Caki2 (cell line): Measurements from ENCODE around the gene CA9. TPM values are rescaled to one million over a fixed set of nuclear protein-coding genes. Genes with fewer than 3 reads are reported as not detected.
A peak's percentile ranks its signal among the peaks of the same experiment; 100 is the strongest.
"Not testable (repeated sequence)": the region's sequence is repeated elsewhere in the genome, so short reads cannot be mapped to it uniquely, and the experiment has no call there.

Source experiments
- DNase-seq: peaks from one replicate; pipeline ENCODE4 v3.0.0-alpha.2; 2015; ENCODE audit warnings: low read depth
- in situ Hi-C: cut with HindIII; loops from 2 replicates; pipeline ENCODE4 v1.10.0; 2016; ENCODE audit warnings: low sequenced_read_pairs, low pct_unique_long_range_greater_than_20kb, mixed read lengths
- total RNA-seq: library from RNA; depleted of rRNA; stranded (reverse); fragments of >200 nt; shearing (Covaris generic); gene quantifications from 2 replicates; pipeline ENCODE4 v1.2.3, GENCODE V29; 2014; ENCODE audit warnings: low replicate concordance; rRNA removed

CA9 gene
- 0.30 and 11.6 TPM in 2 replicates for total RNA-seq

GRCh38 chr9:35673132-35674024, at the start of gene CA9:
Gene CA9, plus strand, starts transcription at chr9:35673928. Its CDS starts 32 bp downstream, at chr9:35673960.
- DNase-seq, result no peak
- in situ Hi-C loops, result no loop called here

- in situ Hi-C loops, result no loop called here
- no peak for DNase-seq
Measured at GRCh38 chr9:35627575-35627974, 46.2 kb upstream of the CA9 start.

GRCh38 chr9:35628389-35628991, 45.2 kb upstream of the CA9 start:
- in situ Hi-C loops, result no loop called here
- no peak for DNase-seq

GRCh38 chr9:35629597-35629996, 44.1 kb upstream of the CA9 start:
- no peak for DNase-seq
- in situ Hi-C loops, result no loop called here

- in situ Hi-C loops, result no loop called here
- no peak for DNase-seq
Measured at GRCh38 chr9:35635730-35636129, 38.0 kb upstream of the CA9 start.

GRCh38 chr9:35636135-35636876, 37.4 kb upstream of the CA9 start:
- in situ Hi-C loops, result no loop called here
- no peak for DNase-seq

- in situ Hi-C loops, DNase-seq: not testable (repeated sequence)
Measured at GRCh38 chr9:35636877-35637246, 36.9 kb upstream of the CA9 start.

- in situ Hi-C loops, result not testable (repeated sequence)
Measured at GRCh38 chr9:35637427-35637955, 36.2 kb upstream of the CA9 start.

GRCh38 chr9:35638751-35639150, 35.0 kb upstream of the CA9 start:
- in situ Hi-C loops, DNase-seq: not testable (repeated sequence)

More at GRCh38 chr9:35637427-35637955, 36.2 kb upstream of the CA9 start:
- DNase-seq, result not testable (repeated sequence)

GRCh38 chr9:35639225-35639624, 34.5 kb upstream of the CA9 start:
- in situ Hi-C loops, DNase-seq: not testable (repeated sequence)

- in situ Hi-C loops, result no loop called here
- DNase-seq, result no peak
Measured at GRCh38 chr9:35639631-35640030, 34.1 kb upstream of the CA9 start.

GRCh38 chr9:35640431-35640830, 33.3 kb upstream of the CA9 start:
- DNase-seq, in situ Hi-C loops: not testable (repeated sequence)

GRCh38 chr9:35641478-35641877, 32.2 kb upstream of the CA9 start:
- DNase-seq, in situ Hi-C loops: not testable (repeated sequence)

- no peak for DNase-seq
- in situ Hi-C loops, result no loop called here
Measured at GRCh38 chr9:35643046-35643445, 30.7 kb upstream of the CA9 start.

- DNase-seq, in situ Hi-C loops: not testable (repeated sequence)
Measured at GRCh38 chr9:35645736-35646135, 28.0 kb upstream of the CA9 start.

GRCh38 chr9:35646153-35646532, 27.6 kb upstream of the CA9 start:
- in situ Hi-C loops, result no loop called here
- no peak for DNase-seq

- peak; percentile 66 for DNase-seq
- in situ Hi-C loops, result no loop called here
Measured at GRCh38 chr9:35646533-35647265, 27.0 kb upstream of the CA9 start.
